ENCODE measurements around the gene PCDHB12.

- TF ChIP-seq, protein P1, sequence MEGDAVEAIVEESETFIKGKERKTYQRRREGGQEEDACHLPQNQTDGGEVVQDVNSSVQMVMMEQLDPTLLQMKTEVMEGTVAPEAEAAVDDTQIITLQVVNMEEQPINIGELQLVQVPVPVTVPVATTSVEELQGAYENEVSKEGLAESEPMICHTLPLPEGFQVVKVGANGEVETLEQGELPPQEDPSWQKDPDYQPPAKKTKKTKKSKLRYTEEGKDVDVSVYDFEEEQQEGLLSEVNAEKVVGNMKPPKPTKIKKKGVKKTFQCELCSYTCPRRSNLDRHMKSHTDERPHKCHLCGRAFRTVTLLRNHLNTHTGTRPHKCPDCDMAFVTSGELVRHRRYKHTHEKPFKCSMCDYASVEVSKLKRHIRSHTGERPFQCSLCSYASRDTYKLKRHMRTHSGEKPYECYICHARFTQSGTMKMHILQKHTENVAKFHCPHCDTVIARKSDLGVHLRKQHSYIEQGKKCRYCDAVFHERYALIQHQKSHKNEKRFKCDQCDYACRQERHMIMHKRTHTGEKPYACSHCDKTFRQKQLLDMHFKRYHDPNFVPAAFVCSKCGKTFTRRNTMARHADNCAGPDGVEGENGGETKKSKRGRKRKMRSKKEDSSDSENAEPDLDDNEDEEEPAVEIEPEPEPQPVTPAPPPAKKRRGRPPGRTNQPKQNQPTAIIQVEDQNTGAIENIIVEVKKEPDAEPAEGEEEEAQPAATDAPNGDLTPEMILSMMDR (conservative IDR thresholded peaks at IDR 0.05 in 1 of 2, IDR thresholded peaks at IDR 0.05 in 1 of 2; ENCODE audit: extremely low read depth in 1 of 2, insufficient read depth in 1 of 2, low read depth in 1 of 2, low read length in 2 of 2), result no peak
- TF ChIP-seq EZH2 (IDR thresholded peaks at IDR 0.05; ENCODE audit: borderline replicate concordance, low read length), result no peak
Observed at GRCh38 chr5:141196363-141196762, 12.2 kb upstream of the PCDHB12 start.
